HCT116 (cell line): Measurements from ENCODE around the gene TPBGL. TPM values are rescaled to one million over a fixed set of nuclear protein-coding genes. Genes with fewer than 3 reads are reported as not detected.

Experiments used
- ATAC-seq: fragments of 200-7000 bp; cut with Tn5 transposase; 2 replicates; pipeline ENCODE4 v1.9.1; 2020; ENCODE audit warnings: mild to moderate bottlenecking, moderate library complexity
- BruUV-seq: library from RNA; stranded (reverse); fragments of 400-500 nt; replicated peaks from 2 replicates; lab custom pipeline; 2021; lab: Mats Ljungman, UMichigan
- CTCF ChIA-PET: fragments of 300-600 bp; sonication (Branson Sonifier 250); formaldehyde crosslinking; loops from one replicate; lab custom pipeline; 2021; ENCODE audit warnings: antibody characterized with exemption; lab: Charles Lee
- POLR2A ChIA-PET: fragments of 300-600, 350-600 bp; sonication (Branson Sonifier 250); formaldehyde crosslinking; loops from one replicate; lab custom pipeline; 2021; ENCODE audit warnings: antibody characterized with exemption; lab: Charles Lee
- RAD21 ChIA-PET, 2 experiments: fragments of 300-600 bp; sonication (Branson Sonifier 250); formaldehyde crosslinking; loops; one replicate each; lab custom pipeline; 2023; ENCODE audit warnings: low total read pairs in 2 of 2; ENCODE audit not compliant: uncharacterized antibody in 2 of 2, unreplicated experiment in 2 of 2, low non-redundant PET in 1 of 2; lab: Charles Lee
- DNase-seq: peaks from one replicate; pipeline ENCODE4 v3.0.0-alpha.2; 2010; ENCODE audit warnings: low read depth, low spot score
- H2AFZ ChIP-seq: fragments of 200-600 bp; shearing (Covaris generic), sonication (generic); 2 replicates; pipeline ENCODE4 v1.6.1; 2017; ENCODE audit warnings: low read depth, mixed run types, mixed read lengths, antibody characterized with exemption, low read length; ENCODE audit not compliant: poor library complexity, severe bottlenecking
- H3K27ac ChIP-seq: 2 replicates; pipeline ENCODE4 v1.5.1; 2012; ENCODE audit warnings: low read depth, low read length
- H3K27me3 ChIP-seq: fragments of 200-600 bp; sonication (generic); 2 replicates; pipeline ENCODE4 v1.6.1; 2016; ENCODE audit warnings: mixed run types, low read length, mixed read lengths; ENCODE audit not compliant: insufficient read depth
- H3K36me3 ChIP-seq, 2 experiments: fragments of 200-500 bp in 1 of 2; fragments of 200-600 bp in 1 of 2; sonication (Bioruptor generic) in 1 of 2; sonication (generic) in 1 of 2; 2 replicates each; pipeline versions ENCODE4 v1.5.1 to v1.6.1; 2014 to 2016; ENCODE audit warnings: low read length in 2 of 2, inconsistent platforms in 1 of 2, mixed read lengths in 1 of 2, mixed run types in 1 of 2; ENCODE audit not compliant: insufficient read depth in 2 of 2, control insufficient read depth in 1 of 2
- H3K4me1 ChIP-seq, 2 experiments: fragments of 200-600 bp in 1 of 2; sonication (generic) in 1 of 2; 2 replicates each; pipeline versions ENCODE4 v1.5.1 to v1.6.1; 2012 to 2017; ENCODE audit warnings: low read length in 2 of 2, inconsistent platforms in 1 of 2, mild to moderate bottlenecking in 1 of 2, mixed read lengths in 1 of 2, mixed run types in 1 of 2, moderate library complexity in 1 of 2; ENCODE audit not compliant: insufficient read depth in 2 of 2, control insufficient read depth in 1 of 2
- H3K4me2 ChIP-seq: fragments of 200-600 bp; sonication (generic); 2 replicates; pipeline ENCODE4 v1.6.1; 2017; ENCODE audit warnings: mixed run types, low read length, mixed read lengths
- H3K4me3 ChIP-seq, 2 experiments: fragments of 200-600 bp in 1 of 2; sonication (generic) in 1 of 2; replicated peaks in 1 of 2; 2 replicates each; pipeline ENCODE4 v1.5.1; 2011 to 2016; ENCODE audit warnings: low read length in 2 of 2, control low read depth in 1 of 2, low read depth in 1 of 2, mild to moderate bottlenecking in 1 of 2, mixed read lengths in 1 of 2, mixed run types in 1 of 2
- H3K79me2 ChIP-seq: fragments of 200-600 bp; sonication (generic); 2 replicates; pipeline ENCODE4 v1.6.1; 2017; ENCODE audit warnings: mild to moderate bottlenecking, mixed run types, low read length, moderate library complexity, mixed read lengths; ENCODE audit not compliant: insufficient read depth
- H3K9ac ChIP-seq: fragments of 200-600 bp; sonication (generic); 2 replicates; pipeline ENCODE4 v1.6.1; 2016; ENCODE audit warnings: low read length, mixed read lengths
- H3K9me2 ChIP-seq: fragments of 200-600 bp; sonication (generic), shearing (Covaris generic); 2 replicates; pipeline ENCODE4 v1.6.1; 2017; ENCODE audit warnings: mixed run types, mild to moderate bottlenecking, moderate library complexity; ENCODE audit not compliant: insufficient read depth
- H3K9me3 ChIP-seq, 2 experiments: fragments of 200-500 bp in 1 of 2; fragments of 200-600 bp in 1 of 2; sonication (Bioruptor generic) in 1 of 2; sonication (generic) in 1 of 2; 2 replicates each; pipeline ENCODE4 v1.6.1; 2014 to 2017; ENCODE audit warnings: low read length in 2 of 2, mixed read lengths in 2 of 2, inconsistent platforms in 1 of 2, low read depth in 1 of 2, mild to moderate bottlenecking in 1 of 2, mixed run types in 1 of 2, moderate library complexity in 1 of 2; ENCODE audit not compliant: control insufficient read depth in 1 of 2, insufficient read depth in 1 of 2
- H4K20me1 ChIP-seq: fragments of 200-600 bp; sonication (generic), shearing (Covaris generic); 2 replicates; pipeline ENCODE4 v1.6.1; 2017; ENCODE audit warnings: mixed run types, mild to moderate bottlenecking, moderate library complexity; ENCODE audit not compliant: insufficient read depth
- ATF3 ChIP-seq: IDR thresholded peaks from 2 replicates; pipeline ENCODE4 v1.6.1; 2012
- CBX3 ChIP-seq: IDR thresholded peaks from 2 replicates; pipeline ENCODE4 v1.6.1; 2012; ENCODE audit warnings: low read depth
- CTCF ChIP-seq, 3 experiments: fragments of 200-600 bp in 1 of 3; sonication (generic) in 1 of 3; IDR thresholded peaks in 2 of 3; conservative IDR thresholded peaks in 1 of 3; 2 replicates each; pipeline ENCODE4 v1.5.1; 2012 to 2017; ENCODE audit warnings: low read depth in 2 of 3, low read length in 2 of 3, antibody characterized with exemption in 1 of 3, borderline replicate concordance in 1 of 3, control low read depth in 1 of 3, mild to moderate bottlenecking in 1 of 3, mixed read lengths in 1 of 3, mixed run types in 1 of 3, moderate library complexity in 1 of 3; ENCODE audit not compliant: insufficient read depth in 1 of 3
- EZH2 ChIP-seq: fragments of 200-600 bp; sonication (generic); IDR thresholded peaks from 2 replicates; pipeline ENCODE4 v1.6.1; 2017; ENCODE audit warnings: antibody characterized with exemption, mixed run types
- RAD21 ChIP-seq: IDR thresholded peaks from 2 replicates; pipeline ENCODE4 v1.6.1; 2012; ENCODE audit warnings: low read depth, mild to moderate bottlenecking
- SIN3A ChIP-seq: IDR thresholded peaks from 2 replicates; pipeline ENCODE4 v1.6.1; 2012; ENCODE audit warnings: low read depth
- SRF ChIP-seq: IDR thresholded peaks from 2 replicates; pipeline ENCODE4 v1.6.1; 2012; ENCODE audit warnings: low read depth
- TCF7L2 ChIP-seq: IDR thresholded peaks from 2 replicates; pipeline ENCODE4 v1.7.0; 2011; ENCODE audit warnings: borderline replicate concordance, inconsistent platforms; ENCODE audit not compliant: insufficient read depth, insufficient read length; ENCODE audit errors: extremely low read depth
- YY1 ChIP-seq: IDR thresholded peaks from 2 replicates; pipeline ENCODE4 v1.6.1; 2011; ENCODE audit warnings: low read length, low read depth, moderate library complexity, mild to moderate bottlenecking; ENCODE audit not compliant: insufficient replicate concordance; ENCODE audit errors: extremely low read depth
- intact Hi-C: fragments of 100-400 bp; cut with micrococcal nuclease; formaldehyde crosslinking; loops from 2 replicates; pipeline ENCODE4 v1.10.0; 2022
- total RNA-seq: library from RNA; stranded (reverse); gene quantifications from one replicate; pipeline ENCODE4 v1.2.1, GENCODE V29; 2021; ENCODE audit not compliant: unreplicated experiment

The TPBGL gene
- total RNA-seq, 1 experiment from 2014 or later, result 0.12 TPM

DNA sequence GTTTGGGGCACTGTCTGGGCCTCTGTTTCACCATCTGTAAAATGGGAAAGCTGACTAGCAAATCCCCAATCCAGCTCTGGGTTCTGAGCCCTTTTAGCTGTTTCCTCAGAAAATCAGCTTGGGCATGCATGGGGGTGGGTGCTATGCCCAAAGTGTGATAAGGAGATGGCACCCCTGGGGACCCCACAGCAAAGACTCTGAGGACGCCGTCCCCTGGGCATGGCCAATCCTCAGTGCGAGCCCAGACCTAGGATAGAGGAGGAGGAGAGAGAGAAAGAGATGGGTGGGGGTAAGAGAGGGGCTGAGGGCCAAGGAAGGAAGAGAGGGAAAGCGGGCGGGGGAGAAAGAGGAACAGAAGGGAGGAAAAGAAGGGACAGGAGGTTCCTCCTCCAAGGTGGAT is 31.8 kb downstream of the TPBGL start:
- intact Hi-C loops, result no loop called here
- no peak overlapping the region for H2AFZ ChIP-seq

More for the DNA sequence above, 31.8 kb downstream of the TPBGL start:
- TF ChIP-seq SIN3A (no peak), RAD21 (no peak), EZH2 (no peak), ATF3 (no peak), CTCF (IDR thresholded peaks at IDR 0.05 in 2 of 3, conservative IDR thresholded peaks at IDR 0.05 in 1 of 3; ENCODE audit: borderline replicate concordance in 1 of 3, insufficient read depth in 1 of 3, low read depth in 2 of 3, low read length in 2 of 3) (no peak), YY1 (no peak), CBX3 (no peak), TCF7L2 (no peak), SRF (no peak)
- Histone ChIP-seq H3K4me2 (no peak overlapping the region), H3K27me3 (no peaks in the 10 kb centered on the region), H3K9ac (no peak overlapping the region), H4K20me1 (no peaks in the 10 kb centered on the region), H3K79me2 (no peaks in the 10 kb centered on the region), H3K9me2 (no peaks in the 10 kb centered on the region), H3K4me1 (no peaks in the 10 kb centered on the region), H3K36me3 (peaks cover 0 to 4% of the 10 kb centered on the region in 2 experiments; a peak in 1 of 4 replicates), H3K9me3 (no peaks in the 10 kb centered on the region), H3K4me3 (no peak overlapping the region), H3K27ac (no peak overlapping the region)
- BruUV-seq, result no TSS peak
- POLR2A ChIA-PET, result no interaction called here
- no peak for ATAC-seq
- CTCF ChIA-PET, result interaction anchor here (1.1 kb wide), 1 partner anchor 132 kb away, joined by 3 read pairs; no protein-coding TSS in a partner anchor
- RAD21 ChIA-PET, result no interaction called here
- DNase-seq, result no peak
